PFSK-1 (cell line): ENCODE data around the gene MED8.

Source experiments
- FOXP2 ChIP-seq: optimal IDR thresholded peaks from 2 replicates; pipeline ENCODE3; 2011; ENCODE audit warnings: borderline replicate concordance, control low read depth, inconsistent platforms; ENCODE audit not compliant: insufficient read depth; ENCODE audit errors: extremely low read length, extremely low read depth
- POLR2AphosphoS5 ChIP-seq: IDR thresholded peaks from 2 replicates; pipeline ENCODE4 v1.6.1; 2012; ENCODE audit warnings: low read depth, mild to moderate bottlenecking, control low read depth, low read length, moderate library complexity
- SIN3A ChIP-seq: IDR thresholded peaks from 2 replicates; pipeline ENCODE4 v1.6.1; 2012; ENCODE audit warnings: mild to moderate bottlenecking, low read length, moderate library complexity, borderline replicate concordance; ENCODE audit not compliant: insufficient read depth
- TAF1 ChIP-seq: IDR thresholded peaks from 2 replicates; pipeline ENCODE4 v1.6.1; 2012; ENCODE audit warnings: low read length, control low read depth, borderline replicate concordance; ENCODE audit not compliant: insufficient read depth
- TF ChIP-seq, protein P1 (sequence below), 2 experiments: IDR thresholded peaks; 2 replicates each; pipeline versions ENCODE4 v1.6.1 to v1.8.0; 2011 to 2012; ENCODE audit warnings: low read depth in 2 of 2, low read length in 2 of 2, control low read depth in 1 of 2, inconsistent platforms in 1 of 2, mild to moderate bottlenecking in 1 of 2, moderate library complexity in 1 of 2; ENCODE audit not compliant: insufficient read depth in 1 of 2

The MED8 gene

GRCh38 chr1:43387976-43388599, 1.5 kb downstream of the MED8 start:
- TF ChIP-seq FOXP2 (no peak), SIN3A (no peak), TAF1 (no peak), POLR2AphosphoS5 (no peak)
- TF ChIP-seq, protein P1, sequence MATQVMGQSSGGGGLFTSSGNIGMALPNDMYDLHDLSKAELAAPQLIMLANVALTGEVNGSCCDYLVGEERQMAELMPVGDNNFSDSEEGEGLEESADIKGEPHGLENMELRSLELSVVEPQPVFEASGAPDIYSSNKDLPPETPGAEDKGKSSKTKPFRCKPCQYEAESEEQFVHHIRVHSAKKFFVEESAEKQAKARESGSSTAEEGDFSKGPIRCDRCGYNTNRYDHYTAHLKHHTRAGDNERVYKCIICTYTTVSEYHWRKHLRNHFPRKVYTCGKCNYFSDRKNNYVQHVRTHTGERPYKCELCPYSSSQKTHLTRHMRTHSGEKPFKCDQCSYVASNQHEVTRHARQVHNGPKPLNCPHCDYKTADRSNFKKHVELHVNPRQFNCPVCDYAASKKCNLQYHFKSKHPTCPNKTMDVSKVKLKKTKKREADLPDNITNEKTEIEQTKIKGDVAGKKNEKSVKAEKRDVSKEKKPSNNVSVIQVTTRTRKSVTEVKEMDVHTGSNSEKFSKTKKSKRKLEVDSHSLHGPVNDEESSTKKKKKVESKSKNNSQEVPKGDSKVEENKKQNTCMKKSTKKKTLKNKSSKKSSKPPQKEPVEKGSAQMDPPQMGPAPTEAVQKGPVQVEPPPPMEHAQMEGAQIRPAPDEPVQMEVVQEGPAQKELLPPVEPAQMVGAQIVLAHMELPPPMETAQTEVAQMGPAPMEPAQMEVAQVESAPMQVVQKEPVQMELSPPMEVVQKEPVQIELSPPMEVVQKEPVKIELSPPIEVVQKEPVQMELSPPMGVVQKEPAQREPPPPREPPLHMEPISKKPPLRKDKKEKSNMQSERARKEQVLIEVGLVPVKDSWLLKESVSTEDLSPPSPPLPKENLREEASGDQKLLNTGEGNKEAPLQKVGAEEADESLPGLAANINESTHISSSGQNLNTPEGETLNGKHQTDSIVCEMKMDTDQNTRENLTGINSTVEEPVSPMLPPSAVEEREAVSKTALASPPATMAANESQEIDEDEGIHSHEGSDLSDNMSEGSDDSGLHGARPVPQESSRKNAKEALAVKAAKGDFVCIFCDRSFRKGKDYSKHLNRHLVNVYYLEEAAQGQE (IDR thresholded peaks at IDR 0.05; ENCODE audit: insufficient read depth in 1 of 2, low read depth in 2 of 2, low read length in 2 of 2): no peak

GRCh38 chr1:43386676-43387075, 2.9 kb downstream of the MED8 start:
- TF ChIP-seq, protein P1 (IDR thresholded peaks at IDR 0.05; ENCODE audit: insufficient read depth in 1 of 2, low read depth in 2 of 2, low read length in 2 of 2): no peak
- no peak for TF ChIP-seq FOXP2
- TF ChIP-seq POLR2AphosphoS5: no peak
- no peak for TF ChIP-seq SIN3A
- TF ChIP-seq TAF1: no peak

DNA sequence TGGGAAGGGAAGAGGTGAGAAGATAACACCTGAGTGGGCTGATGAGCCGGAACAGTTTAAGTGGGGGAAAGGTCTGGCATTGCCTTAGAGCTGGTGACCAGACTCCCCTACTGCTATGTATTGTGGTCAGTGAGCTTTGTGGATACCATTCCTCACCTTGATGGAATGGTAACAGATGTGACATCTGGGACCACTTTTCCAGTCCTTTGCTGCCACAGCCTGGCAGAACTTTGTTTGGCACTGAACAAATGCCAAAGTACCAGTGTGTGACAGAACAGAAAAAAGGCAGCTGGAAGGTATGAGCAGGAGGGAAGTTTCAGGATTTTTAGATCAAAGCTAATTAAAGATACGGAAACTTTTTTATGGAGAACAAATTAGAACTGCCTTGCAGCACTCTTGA, 6.2 kb downstream of the MED8 start:
- TF ChIP-seq TAF1 (no peak), POLR2AphosphoS5 (no peak), FOXP2 (no peak), SIN3A (no peak)
- TF ChIP-seq, protein P1 (IDR thresholded peaks at IDR 0.05; ENCODE audit: insufficient read depth in 1 of 2, low read depth in 2 of 2, low read length in 2 of 2): no peak

GRCh38 chr1:43382027-43382779, 7.4 kb downstream of the MED8 start:
- TF ChIP-seq POLR2AphosphoS5 (no peak; the same call in 1 of the 2 replicates), TAF1 (no peak), SIN3A (no peak), FOXP2 (no peak)
- TF ChIP-seq, protein P1 (IDR thresholded peaks at IDR 0.05; ENCODE audit: insufficient read depth in 1 of 2, low read depth in 2 of 2, low read length in 2 of 2): no peak
